ENCODE results near the gene CEMIP. TPM values are rescaled to one million over a fixed set of nuclear protein-coding genes. Genes with fewer than 3 reads are reported as not detected.

Gene CEMIP
- total RNA-seq, 6 experiments from 2014 or later = 0.64 to 0.74 TPM; not detected in 4

- TF ChIP-seq POLR2A (IDR thresholded peaks at IDR 0.05) (no peak), CTCF (IDR thresholded peaks at IDR 0.05) (no peak)
- intact Hi-C loops (cut with DNase I) = loop anchor here in 1 of 2 donors (10.0 kb wide), 1 partner anchor 513 kb away; no protein-coding TSS in a partner anchor
- Histone ChIP-seq H3K36me3 (no peaks in the 10 kb centered on the region), H3K9me3 (no peaks in the 10 kb centered on the region), H3K27ac (no peak overlapping the region), H3K4me1 (no peaks in the 10 kb centered on the region), H3K4me3 (no peak overlapping the region), H3K27me3 (no peaks in the 10 kb centered on the region)
- DNase-seq (no peak), ATAC-seq (no peak)
- WGBS (ENCODE audit: insufficient coverage, low coverage, low lambda C conversion rate, missing lambda C conversion rate) = 79% methylated on average over 2 of the region's 3 CpGs
Observed at GRCh38 chr15:80967451-80967850, 188.3 kb downstream of the CEMIP start.

GRCh38 chr15:80967991-80968510, 188.9 kb downstream of the CEMIP start:
- no peaks in the 10 kb centered on the region for H3K36me3 ChIP-seq
- WGBS (ENCODE audit: insufficient coverage, low coverage, low lambda C conversion rate, missing lambda C conversion rate) = no CpG with 5 or more reads among the region's 4 CpGs
- intact Hi-C loops (cut with DNase I) = loop anchor here in 1 of 2 donors (10.0 kb wide), 1 partner anchor 513 kb away; no protein-coding TSS in a partner anchor

GRCh38 chr15:80969316-80969715, 190.1 kb downstream of the CEMIP start:
- no peak for ATAC-seq
- Histone ChIP-seq H3K9me3 (no peaks in the 10 kb centered on the region), H3K36me3 (no peaks in the 10 kb centered on the region), H3K4me3 (no peak overlapping the region), H3K4me1 (no peaks in the 10 kb centered on the region), H3K27me3 (no peaks in the 10 kb centered on the region), H3K27ac (no peak overlapping the region)
- TF ChIP-seq CTCF (IDR thresholded peaks at IDR 0.05) (no peak), POLR2A (IDR thresholded peaks at IDR 0.05) (no peak)
- 63% methylated on average over 1 of the region's 7 CpGs for WGBS (ENCODE audit: insufficient coverage, low coverage, low lambda C conversion rate, missing lambda C conversion rate)
- no peak for DNase-seq
- intact Hi-C loops (cut with DNase I) = loop anchor here in 1 of 2 donors (10.0 kb wide), 1 partner anchor 515 kb away; no protein-coding TSS in a partner anchor

More at GRCh38 chr15:80967991-80968510, 188.9 kb downstream of the CEMIP start:
- no peak overlapping the region for H3K4me3 ChIP-seq
- no peak overlapping the region for H3K27ac ChIP-seq
- no peaks in the 10 kb centered on the region for H3K4me1 ChIP-seq
- no peak for DNase-seq
- H3K27me3 ChIP-seq = no peaks in the 10 kb centered on the region
- TF ChIP-seq POLR2A (IDR thresholded peaks at IDR 0.05) (no peak), CTCF (IDR thresholded peaks at IDR 0.05) (no peak)
- no peaks in the 10 kb centered on the region for H3K9me3 ChIP-seq
- ATAC-seq = no peak

GRCh38 chr15:80970018-80970657, 191.0 kb downstream of the CEMIP start:
- H3K27ac ChIP-seq = no peak overlapping the region
- 44% methylated on average over 10 of the region's 12 CpGs for WGBS (ENCODE audit: insufficient coverage, low coverage, low lambda C conversion rate, missing lambda C conversion rate)
- H3K27me3 ChIP-seq = no peaks in the 10 kb centered on the region
- peak; percentile 75 to 89 (median 82) for ATAC-seq
- no peaks in the 10 kb centered on the region for H3K36me3 ChIP-seq
- H3K9me3 ChIP-seq = no peaks in the 10 kb centered on the region
- H3K4me1 ChIP-seq = no peaks in the 10 kb centered on the region
- H3K4me3 ChIP-seq = no peak overlapping the region
- no peak for TF ChIP-seq POLR2A (IDR thresholded peaks at IDR 0.05)
- TF ChIP-seq CTCF (IDR thresholded peaks at IDR 0.05) = peak; percentile 71 to 86 (median 84)
- intact Hi-C loops (cut with DNase I) = loop anchor here (5.0 to 10.0 kb wide), 3 partner anchors 193 to 515 kb away; partner anchors contain the start of gene CEMIP (in 1 of the 2)
- no peak for DNase-seq
